ENCODE measurements around the gene SF3B5. TPM values are rescaled to one million over a fixed set of nuclear protein-coding genes. Genes with fewer than 3 reads are reported as not detected.

The SF3B5 gene
- 100 to 1,000 TPM; 168 to 188 (median 186) TPM for total RNA-seq

DNA sequence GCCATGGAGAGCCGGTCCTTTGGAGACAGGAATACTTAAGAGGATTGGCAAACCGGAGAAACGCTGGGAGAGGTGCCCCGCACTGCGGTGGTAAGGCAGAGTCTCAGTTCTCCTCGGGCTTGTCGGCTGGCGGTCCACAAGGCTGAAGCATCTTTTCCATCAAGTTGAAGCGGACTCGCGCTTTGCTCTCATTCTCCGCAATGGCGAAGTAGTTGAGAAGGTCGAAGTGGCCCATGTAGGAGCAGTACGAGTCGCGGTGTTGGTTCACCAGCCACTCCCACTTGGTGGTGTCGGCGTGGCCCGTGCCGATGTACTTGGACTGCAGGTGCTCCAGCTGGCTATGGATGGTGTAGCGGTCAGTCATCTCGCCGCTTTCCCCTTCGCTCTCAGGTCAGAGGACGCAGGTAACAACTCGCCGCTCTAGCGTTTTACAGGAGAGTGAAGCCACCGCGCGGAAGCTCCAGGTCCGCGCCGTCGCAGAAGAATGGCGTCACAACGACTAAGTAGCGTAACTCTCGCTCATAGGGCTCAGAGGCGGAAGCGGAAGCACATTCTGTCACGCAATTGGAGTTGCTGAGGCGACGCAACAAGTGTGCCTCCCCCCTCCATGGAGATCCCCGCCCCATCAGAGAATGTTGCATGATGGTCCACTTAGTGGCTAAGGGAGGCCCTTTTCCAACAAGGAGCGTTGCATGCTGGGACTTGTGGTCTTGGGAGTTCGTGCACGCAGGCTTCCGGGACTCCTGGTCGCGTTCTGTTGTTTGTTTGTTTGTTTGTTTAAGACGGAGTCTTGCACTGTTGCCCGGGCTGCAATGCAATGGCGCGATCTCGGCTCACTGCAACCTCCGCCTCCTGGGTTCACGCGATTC, at the start of gene SF3B5:
Gene SF3B5, minus strand, starts transcription at position 440 of the 869 bp plus-strand sequence. Its CDS starts 76 bp downstream, at position 364.
- Histone ChIP-seq H3K4me1 (peaks cover 17 to 21% of the 10 kb centered on the region in 2 donors), H3K9me3 (no peaks in the 10 kb centered on the region), H3K4me3 (peak within 1 kb of the TSS; percentile 77 to 93 (median 90)), H3K27ac (peak within 1 kb of the TSS; percentile 72 to 91 (median 80)), H3K36me3 (no peaks in the 10 kb centered on the region), H3K27me3 (no peaks in the 10 kb centered on the region)
- ATAC-seq (peak; percentile 99 to 100), DNase-seq (peak; percentile 99)
- peak; percentile 62 to 66 for TF ChIP-seq POLR2A (IDR thresholded peaks at IDR 0.05)
- TF ChIP-seq, protein P1, sequence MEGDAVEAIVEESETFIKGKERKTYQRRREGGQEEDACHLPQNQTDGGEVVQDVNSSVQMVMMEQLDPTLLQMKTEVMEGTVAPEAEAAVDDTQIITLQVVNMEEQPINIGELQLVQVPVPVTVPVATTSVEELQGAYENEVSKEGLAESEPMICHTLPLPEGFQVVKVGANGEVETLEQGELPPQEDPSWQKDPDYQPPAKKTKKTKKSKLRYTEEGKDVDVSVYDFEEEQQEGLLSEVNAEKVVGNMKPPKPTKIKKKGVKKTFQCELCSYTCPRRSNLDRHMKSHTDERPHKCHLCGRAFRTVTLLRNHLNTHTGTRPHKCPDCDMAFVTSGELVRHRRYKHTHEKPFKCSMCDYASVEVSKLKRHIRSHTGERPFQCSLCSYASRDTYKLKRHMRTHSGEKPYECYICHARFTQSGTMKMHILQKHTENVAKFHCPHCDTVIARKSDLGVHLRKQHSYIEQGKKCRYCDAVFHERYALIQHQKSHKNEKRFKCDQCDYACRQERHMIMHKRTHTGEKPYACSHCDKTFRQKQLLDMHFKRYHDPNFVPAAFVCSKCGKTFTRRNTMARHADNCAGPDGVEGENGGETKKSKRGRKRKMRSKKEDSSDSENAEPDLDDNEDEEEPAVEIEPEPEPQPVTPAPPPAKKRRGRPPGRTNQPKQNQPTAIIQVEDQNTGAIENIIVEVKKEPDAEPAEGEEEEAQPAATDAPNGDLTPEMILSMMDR (IDR thresholded peaks at IDR 0.05 in 4 of 5, conservative IDR thresholded peaks at IDR 0.05 in 1 of 5) = peak in 1 of 5 experiments; percentile 18
- intact Hi-C loops (cut with DNase I; ENCODE audit: low total_unique reads) = loop anchor here (2.0 kb wide), 2 partner anchors 31 to 191 kb away; no protein-coding TSS in a partner anchor
- in situ Hi-C loops (cut with MboI; ENCODE audit: low sequenced_read_pairs in 4 of 4) = no loop called here

DNA sequence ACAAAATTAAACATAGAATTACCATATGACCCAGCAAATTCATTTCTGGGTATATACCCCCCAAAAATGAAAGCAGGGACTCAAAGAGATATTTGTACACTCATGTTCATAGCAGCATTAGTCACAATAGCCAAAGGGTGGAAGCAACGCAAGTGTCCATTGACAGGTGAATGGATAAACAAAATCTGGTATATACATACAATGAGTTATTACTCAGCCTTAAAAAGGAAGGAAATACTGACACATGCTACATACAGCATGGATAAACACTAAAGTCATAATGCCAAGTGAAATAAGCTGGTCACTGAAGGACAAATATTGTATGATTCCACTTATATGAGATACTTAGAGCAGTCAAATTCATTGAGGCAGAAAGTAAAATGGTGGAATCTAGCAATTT, 49.6 kb upstream of the SF3B5 start:
- no peaks in the 10 kb centered on the region for H3K9me3 ChIP-seq
- no peak overlapping the region for H3K4me3 ChIP-seq
- no peaks in the 10 kb centered on the region for H3K4me1 ChIP-seq
- TF ChIP-seq, protein P1 (IDR thresholded peaks at IDR 0.05 in 4 of 5, conservative IDR thresholded peaks at IDR 0.05 in 1 of 5) = no peak
- no peak for TF ChIP-seq POLR2A (IDR thresholded peaks at IDR 0.05)
- in situ Hi-C loops (cut with MboI; ENCODE audit: low sequenced_read_pairs in 4 of 4) (no loop called here), intact Hi-C loops (cut with DNase I; ENCODE audit: low total_unique reads) (loop anchor here (5.0 kb wide), 1 partner anchor 38 kb away; no protein-coding TSS in a partner anchor)
- H3K36me3 ChIP-seq = no peaks in the 10 kb centered on the region
- ATAC-seq = no peak
- no peak for DNase-seq
- no peak overlapping the region for H3K27ac ChIP-seq
- peaks cover 0 to 8% (median 8%) of the 10 kb centered on the region in 3 donors for H3K27me3 ChIP-seq

DNA sequence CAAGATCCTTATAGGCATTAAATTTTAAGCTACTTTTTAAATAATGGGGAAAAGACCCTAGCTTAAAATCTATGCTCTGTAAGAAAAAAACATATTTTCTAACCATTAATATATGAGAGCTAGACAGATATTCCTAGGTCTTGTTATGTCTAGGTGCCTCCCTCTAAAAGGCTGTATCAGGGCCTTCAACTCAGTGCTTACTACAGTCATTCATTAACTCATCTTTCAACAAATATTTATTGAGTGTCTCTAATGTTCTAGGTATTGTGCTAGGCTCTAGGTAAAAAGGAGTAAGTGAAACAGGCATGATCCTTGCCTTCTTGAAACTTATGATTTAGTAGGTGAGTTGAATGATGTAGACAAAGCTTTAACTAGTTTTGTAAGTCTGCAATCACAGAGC, 48.5 kb upstream of the SF3B5 start:
- TF ChIP-seq POLR2A (IDR thresholded peaks at IDR 0.05) = no peak
- TF ChIP-seq, protein P1 (IDR thresholded peaks at IDR 0.05 in 4 of 5, conservative IDR thresholded peaks at IDR 0.05 in 1 of 5) = no peak
- intact Hi-C loops (cut with DNase I; ENCODE audit: low total_unique reads) = no loop called here
- ATAC-seq = no peak

DNA sequence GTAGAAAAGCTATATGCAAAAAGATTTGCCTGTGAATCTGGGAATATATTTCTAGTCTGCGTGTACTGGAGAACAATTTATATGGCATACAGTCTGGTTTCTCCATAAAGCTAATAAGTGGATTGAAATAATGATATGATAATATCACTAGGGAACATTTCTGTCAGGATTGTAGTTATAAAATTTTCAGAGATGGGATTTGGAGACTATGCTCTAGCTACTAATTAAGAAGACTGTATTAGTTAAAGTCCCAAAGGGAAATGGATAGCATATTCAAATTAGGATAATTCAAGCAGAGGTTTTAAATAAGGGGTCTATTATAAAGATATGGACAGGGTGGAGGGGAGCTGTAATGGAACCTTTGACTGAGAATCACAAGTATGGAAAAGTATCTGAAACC, 47.7 kb upstream of the SF3B5 start:
- H3K27me3 ChIP-seq = no peaks in the 10 kb centered on the region
- H3K36me3 ChIP-seq = no peaks in the 10 kb centered on the region
- ATAC-seq (no peak), DNase-seq (no peak)
- in situ Hi-C loops (cut with MboI; ENCODE audit: low sequenced_read_pairs in 4 of 4) (no loop called here), intact Hi-C loops (cut with DNase I; ENCODE audit: low total_unique reads) (no loop called here)
- no peak for TF ChIP-seq POLR2A (IDR thresholded peaks at IDR 0.05)
- TF ChIP-seq, protein P1 (IDR thresholded peaks at IDR 0.05 in 4 of 5, conservative IDR thresholded peaks at IDR 0.05 in 1 of 5) = no peak
- H3K27ac ChIP-seq = no peak overlapping the region
- no peaks in the 10 kb centered on the region for H3K4me1 ChIP-seq
- no peak overlapping the region for H3K4me3 ChIP-seq
- no peaks in the 10 kb centered on the region for H3K9me3 ChIP-seq

More for the DNA sequence above, 48.5 kb upstream of the SF3B5 start:
- Histone ChIP-seq H3K9me3 (no peaks in the 10 kb centered on the region), H3K4me3 (no peak overlapping the region), H3K27ac (no peak overlapping the region), H3K36me3 (no peaks in the 10 kb centered on the region), H3K4me1 (no peaks in the 10 kb centered on the region), H3K27me3 (no peaks in the 10 kb centered on the region)
- no peak for DNase-seq
- in situ Hi-C loops (cut with MboI; ENCODE audit: low sequenced_read_pairs in 4 of 4) = no loop called here
